ENCODE measurements around the gene CRACR2B. TPM values are rescaled to one million over a fixed set of nuclear protein-coding genes. Genes with fewer than 3 reads are reported as not detected.
A peak's percentile ranks its signal among the peaks of the same experiment; 100 is the strongest.

CRACR2B gene
- total and polyA plus RNA-seq, 2 donors: 5.9 to 20.2 TPM

DNA sequence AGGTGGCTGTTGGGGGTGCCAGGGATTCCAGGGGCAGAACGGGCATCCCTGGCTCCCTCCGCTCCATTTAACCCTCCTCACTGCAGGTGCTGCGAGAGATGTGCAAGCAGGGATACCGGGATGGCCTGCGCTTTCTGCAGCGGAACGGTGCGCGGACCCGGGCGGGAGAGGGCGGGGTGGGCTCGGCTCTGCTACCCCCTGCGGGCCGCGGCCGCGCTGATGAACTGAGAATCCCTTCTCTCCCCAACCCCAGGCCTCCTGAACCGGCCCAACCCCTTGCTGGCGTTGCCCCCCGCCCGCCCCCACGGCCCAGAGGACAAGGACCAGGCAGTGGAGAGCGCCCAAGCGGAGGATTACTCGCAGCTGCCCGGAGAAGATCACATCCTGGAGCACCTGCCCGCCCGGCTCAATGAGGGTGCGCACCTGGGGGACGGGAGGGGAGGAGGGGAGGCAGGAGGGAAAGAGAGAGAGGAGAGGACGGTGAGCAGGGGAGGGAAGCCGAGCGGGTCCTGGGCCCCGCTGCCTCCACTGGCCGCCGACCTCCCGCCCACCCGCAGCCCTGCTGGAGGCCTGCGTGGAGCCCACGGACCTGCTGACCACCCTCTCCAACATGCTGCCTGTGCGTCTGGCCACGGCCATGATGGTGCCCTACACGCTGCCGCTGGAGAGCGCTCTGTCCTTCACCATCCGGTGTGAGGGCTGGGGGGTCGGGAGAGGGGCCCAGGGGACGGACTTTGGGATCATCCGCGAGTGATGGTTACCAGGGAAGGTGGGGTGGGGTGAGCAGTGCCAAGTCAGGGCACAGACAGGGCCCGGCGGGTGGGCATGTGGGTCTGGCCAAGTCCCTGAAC, 4.1 kb upstream of the CRACR2B start:
- WGBS: 87% methylated on average over 53 of the region's 53 CpGs
- Histone ChIP-seq H3K27ac (ENCODE audit: low read depth) (no peak overlapping the region), H3K4me3 (ENCODE audit: low read depth, low read length) (no peak overlapping the region), H3K4me1 (ENCODE audit: insufficient read depth) (no peaks in the 10 kb centered on the region), H3K36me3 (ENCODE audit: insufficient read depth) (peaks cover 5% of the 10 kb centered on the region)
- no peak for DNase-seq (ENCODE audit: extremely low spot score)

DNA sequence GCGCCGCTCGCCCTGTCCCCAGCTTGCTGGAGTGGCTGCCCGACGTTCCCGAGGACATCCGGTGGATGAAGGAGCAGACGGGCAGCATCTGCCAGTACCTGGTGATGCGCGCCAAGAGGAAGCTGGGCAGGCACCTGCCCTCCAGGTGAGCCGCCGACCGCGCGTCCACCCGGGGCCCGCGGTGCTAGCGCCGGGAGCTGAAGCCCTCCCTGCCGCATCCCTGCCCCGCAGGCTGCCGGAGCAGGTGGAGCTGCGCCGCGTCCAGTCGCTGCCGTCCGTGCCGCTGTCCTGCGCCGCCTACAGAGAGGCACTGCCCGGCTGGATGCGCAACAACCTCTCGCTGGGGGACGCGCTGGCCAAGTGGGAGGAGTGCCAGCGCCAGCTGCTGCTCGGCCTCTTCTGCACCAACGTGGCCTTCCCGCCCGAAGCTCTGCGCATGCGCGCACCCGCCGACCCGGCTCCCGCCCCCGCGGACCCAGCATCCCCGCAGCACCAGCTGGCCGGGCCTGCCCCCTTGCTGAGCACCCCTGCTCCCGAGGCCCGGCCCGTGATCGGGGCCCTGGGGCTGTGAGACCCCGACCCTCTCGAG, 3.3 kb upstream of the CRACR2B start:
- H3K4me1 ChIP-seq (ENCODE audit: insufficient read depth): no peaks in the 10 kb centered on the region
- 80% methylated on average over 59 of the region's 59 CpGs for WGBS
- H3K36me3 ChIP-seq (ENCODE audit: insufficient read depth): peaks cover 5% of the 10 kb centered on the region
- no peak overlapping the region for H3K27ac ChIP-seq (ENCODE audit: low read depth)
- DNase-seq (ENCODE audit: extremely low spot score): no peak
- no peak overlapping the region for H3K4me3 ChIP-seq (ENCODE audit: low read depth, low read length)

DNA sequence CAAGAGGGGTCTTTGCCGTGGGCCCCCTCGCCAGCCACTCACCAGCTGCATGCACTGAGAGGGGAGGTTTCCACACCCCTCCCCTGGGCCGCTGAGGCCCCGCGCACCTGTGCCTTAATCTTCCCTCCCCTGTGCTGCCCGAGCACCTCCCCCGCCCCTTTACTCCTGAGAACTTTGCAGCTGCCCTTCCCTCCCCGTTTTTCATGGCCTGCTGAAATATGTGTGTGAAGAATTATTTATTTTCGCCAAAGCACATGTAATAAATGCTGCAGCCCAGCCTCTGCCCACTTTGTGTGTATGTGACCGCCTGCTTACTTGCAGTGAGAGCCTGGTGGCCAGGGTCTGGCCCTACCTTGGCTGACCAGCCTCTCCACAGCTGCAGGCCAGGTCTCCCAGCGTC, 2.8 kb upstream of the CRACR2B start:
- H3K4me1 ChIP-seq (ENCODE audit: insufficient read depth): peaks cover 2% of the 10 kb centered on the region
- 84% methylated on average over 11 of the region's 11 CpGs for WGBS
- peaks cover 5% of the 10 kb centered on the region for H3K36me3 ChIP-seq (ENCODE audit: insufficient read depth)
- no peak overlapping the region for H3K27ac ChIP-seq (ENCODE audit: low read depth)
- no peak for DNase-seq (ENCODE audit: extremely low spot score)
- H3K4me3 ChIP-seq (ENCODE audit: low read depth, low read length): no peak overlapping the region

DNA sequence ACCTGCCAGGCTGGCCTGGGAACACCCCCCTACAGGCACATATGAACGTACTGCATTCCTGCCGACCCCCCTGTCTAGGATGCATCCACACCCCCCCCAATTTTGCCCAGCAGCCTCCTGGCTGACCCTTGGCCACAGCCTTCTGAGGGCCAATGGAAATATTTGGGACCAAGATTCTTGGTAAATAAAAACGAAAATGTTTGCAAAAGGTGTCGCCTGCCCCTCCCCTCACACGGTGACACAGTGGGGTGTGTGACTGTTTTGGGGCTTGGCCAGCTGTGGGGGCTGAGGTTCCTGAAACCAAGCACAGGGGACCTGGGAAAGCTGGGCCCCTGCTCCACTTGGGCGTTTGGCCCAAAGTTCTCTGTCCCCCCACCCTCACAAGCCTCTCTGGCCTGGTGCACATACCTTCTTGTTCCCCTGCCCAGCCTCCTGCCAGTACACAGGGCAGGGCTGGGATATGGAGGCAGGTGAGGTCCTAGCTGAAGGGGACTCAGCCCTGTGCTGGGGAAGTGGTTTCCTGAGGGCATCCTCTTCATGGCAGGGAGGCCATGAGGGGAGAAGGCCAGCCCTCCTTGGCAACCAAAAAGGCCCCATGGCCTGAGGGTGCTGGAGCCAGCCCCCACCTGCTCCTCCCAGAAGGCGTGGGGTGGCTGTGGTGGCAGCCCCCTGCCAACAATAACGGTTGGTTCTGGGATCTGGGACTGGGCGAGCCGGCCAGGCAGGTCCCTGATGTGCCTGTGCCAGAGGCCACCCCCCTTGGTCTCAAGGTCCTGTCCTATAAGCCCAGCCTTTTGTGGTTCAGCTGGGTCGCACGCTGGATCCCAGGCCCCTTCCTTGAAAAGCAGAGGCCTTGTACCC, 2.1 kb upstream of the CRACR2B start:
- Histone ChIP-seq H3K4me1 (ENCODE audit: insufficient read depth) (peaks cover 2% of the 10 kb centered on the region), H3K36me3 (ENCODE audit: insufficient read depth) (peaks cover 5% of the 10 kb centered on the region), H3K4me3 (ENCODE audit: low read depth, low read length) (no peak overlapping the region), H3K27ac (ENCODE audit: low read depth) (peak overlapping the region; percentile 72)
- DNase-seq (ENCODE audit: extremely low spot score): no peak
- 75% methylated on average over 12 of the region's 12 CpGs for WGBS

DNA sequence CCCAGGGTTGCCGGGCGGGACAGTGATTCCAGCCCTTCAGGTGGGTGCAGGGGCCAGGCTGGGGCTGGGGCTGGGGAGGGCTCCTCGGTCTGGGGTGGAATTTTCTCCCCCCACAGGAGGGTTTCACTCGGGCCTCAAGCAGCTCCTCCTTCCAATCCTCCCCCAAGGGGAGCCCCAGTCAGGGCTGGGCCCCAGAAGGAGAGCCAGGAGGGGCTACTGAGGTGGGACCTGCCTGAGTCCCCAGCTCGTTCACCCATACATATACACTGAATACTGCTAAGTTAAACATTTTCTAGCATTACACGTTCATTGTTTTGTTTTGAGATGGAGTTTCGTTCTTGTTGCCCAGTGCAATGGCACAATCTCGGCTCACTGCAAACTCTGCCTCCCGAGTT, 1.5 kb upstream of the CRACR2B start:
- Histone ChIP-seq H3K27ac (ENCODE audit: low read depth) (peak overlapping the region; percentile 72), H3K4me1 (ENCODE audit: insufficient read depth) (peaks cover 2% of the 10 kb centered on the region), H3K4me3 (ENCODE audit: low read depth, low read length) (no peak overlapping the region), H3K36me3 (ENCODE audit: insufficient read depth) (peaks cover 5% of the 10 kb centered on the region)
- DNase-seq (ENCODE audit: extremely low spot score): no peak
- WGBS: 78% methylated on average over 9 of the region's 9 CpGs

DNA sequence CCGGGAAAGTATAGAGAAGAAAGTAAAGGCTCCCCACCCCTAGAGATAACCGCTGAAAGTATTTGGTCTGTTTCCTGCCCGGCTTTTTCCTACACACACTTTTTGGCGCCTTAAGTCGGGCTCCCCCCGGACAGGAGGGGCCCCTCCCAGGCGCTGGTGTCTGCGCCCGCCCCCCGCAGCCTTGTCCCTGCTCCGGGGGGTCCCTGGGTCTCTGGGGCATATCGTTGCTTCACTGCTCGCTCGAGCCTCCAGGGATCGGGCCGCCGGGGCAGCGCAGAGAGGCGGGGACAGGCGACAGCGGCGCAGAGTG, 928 bp upstream of the CRACR2B start:
- peaks cover 5% of the 10 kb centered on the region for H3K36me3 ChIP-seq (ENCODE audit: insufficient read depth)
- peak overlapping the region; percentile 76 for H3K27ac ChIP-seq (ENCODE audit: low read depth)
- no peak for DNase-seq (ENCODE audit: extremely low spot score)
- H3K4me1 ChIP-seq (ENCODE audit: insufficient read depth): peaks cover 2% of the 10 kb centered on the region
- WGBS: 2% methylated on average over 22 of the region's 22 CpGs
- peak overlapping the region; percentile 36 for H3K4me3 ChIP-seq (ENCODE audit: low read depth, low read length)

DNA sequence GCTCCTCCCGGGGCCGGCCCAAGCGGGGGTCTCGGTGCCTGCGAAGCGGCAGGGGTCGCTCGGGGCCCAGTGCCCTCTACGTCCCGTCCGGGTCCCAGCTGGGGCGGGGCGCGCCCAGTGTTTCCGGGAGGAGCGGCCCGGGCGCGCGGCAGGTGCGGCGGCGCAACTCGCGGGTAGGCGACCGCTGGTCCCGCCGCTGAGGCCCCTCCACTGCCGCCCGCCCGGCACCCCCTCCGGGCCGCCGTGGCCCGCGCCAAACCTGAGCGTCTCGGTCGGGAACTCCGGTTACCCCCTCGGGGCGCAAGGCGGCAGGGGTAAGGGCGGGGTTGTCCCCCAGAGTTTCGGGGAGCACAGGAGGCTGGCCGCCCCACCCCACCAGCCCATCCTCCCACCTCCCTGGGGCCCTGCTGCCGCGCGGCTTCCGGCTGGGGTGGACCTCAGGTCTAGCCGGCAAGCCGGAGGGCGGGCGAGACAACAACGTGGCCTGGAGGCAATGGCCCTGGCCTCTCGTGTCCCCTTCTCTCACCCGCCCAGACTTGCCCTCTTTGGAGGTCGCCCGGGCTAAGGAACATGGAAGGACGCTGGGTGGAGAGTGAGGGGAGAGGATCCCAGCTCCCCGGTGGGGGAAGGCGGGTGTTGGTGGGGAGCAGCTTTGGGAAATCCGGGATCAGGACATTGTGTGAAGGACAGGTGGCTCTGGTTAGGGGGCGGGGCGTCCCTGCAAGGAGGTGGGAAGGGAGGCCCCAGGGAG, 398 bp upstream of the CRACR2B start:
- DNase-seq (ENCODE audit: extremely low spot score): no peak
- peaks cover 5% of the 10 kb centered on the region for H3K36me3 ChIP-seq (ENCODE audit: insufficient read depth)
- peaks cover 2% of the 10 kb centered on the region for H3K4me1 ChIP-seq (ENCODE audit: insufficient read depth)
- peak overlapping the region; percentile 36 for H3K4me3 ChIP-seq (ENCODE audit: low read depth, low read length)
- 9% methylated on average over 66 of the region's 66 CpGs for WGBS
- peak overlapping the region; percentile 76 for H3K27ac ChIP-seq (ENCODE audit: low read depth)

DNA sequence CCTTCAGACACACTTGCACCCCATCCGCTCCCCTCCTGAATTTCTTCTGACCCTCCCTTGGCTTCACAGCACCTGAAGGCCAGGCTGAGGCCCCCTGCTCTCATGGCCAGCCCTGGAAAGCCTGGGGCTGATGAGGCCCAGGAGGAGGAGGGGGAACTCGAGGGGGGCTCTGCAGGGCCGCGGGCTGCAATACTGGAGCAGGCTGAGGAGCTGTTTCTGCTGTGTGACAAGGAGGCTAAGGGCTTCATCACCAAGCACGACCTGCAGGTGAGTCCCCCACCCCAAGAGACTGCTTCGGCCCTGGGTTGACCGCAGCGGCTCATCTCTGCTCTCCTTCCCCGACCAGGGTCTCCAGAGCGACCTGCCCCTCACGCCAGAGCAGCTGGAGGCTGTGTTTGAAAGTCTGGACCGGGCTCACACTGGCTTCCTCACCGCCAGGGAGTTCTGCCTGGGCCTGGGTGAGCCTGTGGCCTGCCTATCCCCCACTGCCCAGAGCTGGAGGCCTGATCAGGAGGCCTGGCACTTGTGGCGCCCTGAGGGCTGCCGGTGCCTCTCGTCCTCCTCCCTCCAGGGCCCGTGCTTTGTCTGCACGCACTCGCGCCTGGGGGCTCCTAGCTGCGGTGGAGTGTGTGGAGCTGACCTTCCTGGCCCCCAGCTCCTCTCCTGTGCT, 922 bp downstream of the CRACR2B start:
- Histone ChIP-seq H3K36me3 (ENCODE audit: insufficient read depth) (peaks cover 5% of the 10 kb centered on the region), H3K4me3 (ENCODE audit: low read depth, low read length) (no peak overlapping the region), H3K27ac (ENCODE audit: low read depth) (no peak overlapping the region), H3K4me1 (ENCODE audit: insufficient read depth) (peaks cover 2% of the 10 kb centered on the region)
- 68% methylated on average over 21 of the region's 21 CpGs for WGBS
- DNase-seq (ENCODE audit: extremely low spot score): no peak

DNA sequence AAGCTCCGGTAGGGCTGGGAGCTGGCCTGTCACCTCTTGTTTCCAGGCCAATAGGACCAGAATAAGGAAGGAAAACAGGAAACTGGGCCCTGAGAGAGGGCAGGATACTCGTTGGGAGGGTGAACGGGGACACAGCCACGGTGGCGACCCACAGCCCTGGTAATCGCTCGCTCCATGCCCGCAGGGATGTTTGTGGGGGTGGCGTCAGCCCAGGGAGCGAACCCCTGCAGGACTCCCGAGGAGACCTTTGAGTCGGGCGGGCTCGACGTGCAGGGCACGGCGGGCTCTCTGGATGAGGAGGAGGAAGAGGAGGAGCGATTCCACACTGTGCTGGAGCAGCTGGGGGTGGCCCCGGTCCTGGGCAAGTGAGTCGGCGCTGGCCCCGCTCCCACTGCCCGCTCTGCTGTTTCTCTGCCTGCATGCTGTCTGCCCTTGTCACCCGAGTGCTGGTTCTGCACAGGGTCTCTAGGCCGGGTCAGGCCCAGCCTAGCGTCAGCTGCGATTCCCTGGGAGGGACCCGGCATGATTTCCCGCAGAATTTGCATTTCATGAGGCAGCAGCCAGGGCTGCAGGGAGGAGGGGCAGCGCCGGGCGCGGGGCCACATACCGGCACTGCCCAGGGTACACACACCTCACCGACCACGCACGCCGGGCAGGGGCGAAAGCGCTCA, 1.6 kb downstream of the CRACR2B start:
- Histone ChIP-seq H3K27ac (ENCODE audit: low read depth) (no peak overlapping the region), H3K4me1 (ENCODE audit: insufficient read depth) (peaks cover 2% of the 10 kb centered on the region), H3K4me3 (ENCODE audit: low read depth, low read length) (peak overlapping the region; percentile 14), H3K36me3 (ENCODE audit: insufficient read depth) (peaks cover 5% of the 10 kb centered on the region)
- WGBS: 16% methylated on average over 40 of the region's 40 CpGs
- no peak for DNase-seq (ENCODE audit: extremely low spot score)

DNA sequence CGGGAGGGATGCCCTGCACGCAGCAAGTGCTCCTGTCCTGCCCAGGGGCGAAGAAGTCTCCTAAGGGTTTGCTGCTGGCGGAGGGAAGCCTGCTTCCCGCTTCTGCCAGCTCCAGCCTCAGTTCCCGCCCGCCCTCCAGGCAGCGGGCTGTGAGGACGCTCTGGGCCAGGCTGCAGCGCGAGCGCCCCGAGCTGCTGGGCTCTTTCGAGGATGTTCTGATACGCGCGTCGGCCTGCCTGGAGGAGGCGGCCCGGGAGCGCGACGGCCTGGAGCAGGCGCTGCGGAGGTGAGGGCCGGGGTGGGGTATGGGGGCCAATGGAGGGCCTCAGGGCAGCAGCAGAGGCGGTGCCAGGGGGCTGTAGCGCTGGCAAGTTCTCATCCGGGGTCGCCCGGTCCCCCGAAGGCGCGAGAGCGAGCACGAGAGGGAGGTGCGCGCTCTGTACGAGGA, 2.2 kb downstream of the CRACR2B start:
- DNase-seq (ENCODE audit: extremely low spot score): no peak
- H3K4me3 ChIP-seq (ENCODE audit: low read depth, low read length): peak overlapping the region; percentile 14
- H3K36me3 ChIP-seq (ENCODE audit: insufficient read depth): peaks cover under 1% of the 10 kb centered on the region
- no peak overlapping the region for H3K27ac ChIP-seq (ENCODE audit: low read depth)
- peaks cover 2% of the 10 kb centered on the region for H3K4me1 ChIP-seq (ENCODE audit: insufficient read depth)
- 3% methylated on average over 39 of the region's 39 CpGs for WGBS

DNA sequence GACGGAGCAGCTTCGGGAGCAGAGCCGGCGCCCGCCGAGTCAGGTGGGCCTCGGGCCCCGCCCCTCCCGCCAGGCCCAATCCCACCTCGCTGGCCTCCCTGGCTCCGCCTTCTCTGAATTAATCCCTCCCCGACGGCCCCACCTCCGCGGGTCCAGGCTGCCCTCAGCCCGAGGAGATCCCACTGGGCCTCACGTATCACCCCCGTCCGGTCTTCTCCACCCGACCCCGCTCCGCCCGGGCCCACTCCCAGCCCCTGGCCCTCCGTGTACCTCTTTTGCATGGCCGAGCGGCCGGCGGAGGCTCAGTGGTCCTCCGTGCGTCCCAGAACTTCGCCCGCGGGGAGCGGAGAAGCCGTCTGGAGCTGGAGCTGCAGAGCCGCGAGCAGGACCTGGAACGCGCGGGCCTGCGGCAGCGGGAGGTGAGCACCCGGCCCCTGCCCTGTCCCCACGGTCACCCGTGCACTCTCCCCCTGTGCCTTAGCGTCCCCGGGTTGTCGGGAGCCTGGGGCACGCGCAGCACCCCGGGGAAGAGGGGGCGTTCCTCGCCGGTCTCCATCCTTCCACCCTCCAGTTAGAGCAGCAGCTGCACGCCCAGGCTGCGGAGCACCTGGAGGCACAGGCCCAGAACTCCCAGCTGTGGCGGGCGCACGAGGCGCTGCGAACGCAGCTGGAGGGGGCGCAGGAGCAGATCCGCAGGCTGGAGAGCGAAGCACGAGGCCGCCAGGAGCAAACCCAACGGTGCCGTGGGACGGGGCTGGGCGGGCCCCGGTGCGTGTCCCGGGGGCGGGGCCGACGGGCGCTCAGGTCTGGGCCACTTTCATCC, 2.8 kb downstream of the CRACR2B start:
- DNase-seq (ENCODE audit: extremely low spot score): no peak
- WGBS: 4% methylated on average over 78 of the region's 78 CpGs
- peaks cover 2% of the 10 kb centered on the region for H3K4me1 ChIP-seq (ENCODE audit: insufficient read depth)
- no peak overlapping the region for H3K27ac ChIP-seq (ENCODE audit: low read depth)
- H3K36me3 ChIP-seq (ENCODE audit: insufficient read depth): no peaks in the 10 kb centered on the region
- peak overlapping the region; percentile 16 for H3K4me3 ChIP-seq (ENCODE audit: low read depth, low read length)
